GM18498 (cell line): ENCODE results near the gene CHID1.

Experiments used
- ATAC-seq: cut with Tn5 transposase; IDR thresholded peaks from one replicate; pipeline ENCODE4 v1.9.1; 2021; ENCODE audit warnings: mild to moderate bottlenecking, moderate library complexity; ENCODE audit not compliant: unreplicated experiment

Gene CHID1

GRCh38 chr11:850775-851763, 59.5 kb downstream of the CHID1 start:
- no peak for ATAC-seq

GRCh38 chr11:849951-850774, 60.4 kb downstream of the CHID1 start:
- no peak for ATAC-seq

- ATAC-seq: no peak
Observed at GRCh38 chr11:849104-849824, 61.3 kb downstream of the CHID1 start.

- no peak for ATAC-seq
Observed at GRCh38 chr11:848380-848931, 62.2 kb downstream of the CHID1 start.

- ATAC-seq: no peak
Observed at GRCh38 chr11:847876-848275, 62.7 kb downstream of the CHID1 start.

DNA sequence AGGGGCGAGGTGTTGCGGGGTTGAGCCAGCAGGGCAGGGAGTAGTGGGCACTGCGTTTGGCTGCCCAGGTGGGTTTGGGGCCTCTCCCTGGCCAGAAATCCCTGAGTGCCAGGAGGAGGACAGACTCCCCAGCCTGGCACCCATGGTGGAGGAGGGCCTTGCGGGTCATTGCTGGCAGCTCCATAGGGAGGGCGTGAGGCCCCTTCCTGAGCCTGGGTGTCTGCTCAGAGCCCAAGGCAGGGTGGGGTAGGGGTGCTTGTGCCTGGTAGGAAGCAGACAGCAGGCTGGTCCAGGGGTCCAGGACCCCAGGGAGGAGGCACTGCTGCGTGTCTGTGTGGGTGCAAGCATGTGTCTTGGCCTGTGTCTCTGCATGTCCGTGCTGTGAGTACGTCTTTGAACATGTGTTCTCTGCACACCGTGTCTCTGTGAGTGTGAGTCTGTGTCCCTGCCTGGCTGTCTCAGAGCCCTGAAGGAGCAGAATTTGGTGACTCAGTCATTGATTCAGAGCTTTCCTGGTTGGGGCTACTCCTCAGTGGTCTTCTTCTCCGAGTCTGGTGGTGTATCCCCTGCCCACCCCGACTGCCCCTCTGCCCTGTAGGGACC, 64.0 kb downstream of the CHID1 start:
- ATAC-seq: no peak

GRCh38 chr11:845872-846495, 64.6 kb downstream of the CHID1 start:
- ATAC-seq: no peak

DNA sequence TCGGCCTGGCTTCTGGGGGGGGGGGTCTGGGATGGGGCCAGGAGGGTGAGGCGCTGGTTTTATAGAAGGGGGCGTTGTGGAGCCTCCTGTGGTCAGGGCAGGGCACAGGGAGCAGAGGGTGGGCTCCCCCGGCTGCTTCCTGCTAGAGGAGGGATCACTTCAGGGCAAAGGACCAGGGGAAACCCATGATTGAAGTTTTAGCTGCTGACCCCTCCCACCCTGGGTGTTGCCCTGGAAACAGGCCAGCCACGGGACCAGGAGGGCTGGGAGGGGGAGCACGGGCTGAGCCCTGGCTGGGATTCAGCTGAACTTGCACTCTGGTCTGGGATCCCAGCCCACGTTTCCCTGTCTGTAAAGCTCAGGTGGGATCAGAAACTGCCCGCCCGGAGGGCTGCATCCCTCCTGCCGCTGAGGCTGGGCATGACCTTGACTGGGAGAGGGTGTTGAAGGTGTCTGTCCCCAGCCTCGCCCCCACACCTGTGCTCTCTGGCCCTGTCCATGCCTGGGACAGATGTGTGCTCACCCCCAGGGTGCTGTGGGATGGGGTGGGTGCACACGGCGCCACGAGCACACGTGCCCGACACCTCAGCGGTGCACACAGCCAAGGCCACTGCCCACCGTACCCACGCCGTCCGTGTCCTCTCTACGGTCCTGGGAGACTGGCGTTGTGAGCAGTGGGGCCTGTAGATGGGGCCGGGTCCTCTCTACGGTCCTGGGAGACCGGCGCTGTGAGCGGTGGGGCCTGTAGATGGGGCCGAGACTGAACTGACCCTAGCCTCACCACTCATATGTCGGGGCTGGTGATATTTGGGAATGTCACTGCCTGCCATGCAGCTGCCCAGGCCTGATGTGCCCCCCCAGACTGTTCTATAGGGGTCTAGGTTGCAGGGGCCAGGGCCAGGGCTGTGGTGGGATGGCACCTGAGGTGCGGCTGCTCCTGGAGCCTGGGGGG, 65.6 kb downstream of the CHID1 start:
- no peak for ATAC-seq

GRCh38 chr11:843818-844692, 66.6 kb downstream of the CHID1 start:
- ATAC-seq: no peak

DNA sequence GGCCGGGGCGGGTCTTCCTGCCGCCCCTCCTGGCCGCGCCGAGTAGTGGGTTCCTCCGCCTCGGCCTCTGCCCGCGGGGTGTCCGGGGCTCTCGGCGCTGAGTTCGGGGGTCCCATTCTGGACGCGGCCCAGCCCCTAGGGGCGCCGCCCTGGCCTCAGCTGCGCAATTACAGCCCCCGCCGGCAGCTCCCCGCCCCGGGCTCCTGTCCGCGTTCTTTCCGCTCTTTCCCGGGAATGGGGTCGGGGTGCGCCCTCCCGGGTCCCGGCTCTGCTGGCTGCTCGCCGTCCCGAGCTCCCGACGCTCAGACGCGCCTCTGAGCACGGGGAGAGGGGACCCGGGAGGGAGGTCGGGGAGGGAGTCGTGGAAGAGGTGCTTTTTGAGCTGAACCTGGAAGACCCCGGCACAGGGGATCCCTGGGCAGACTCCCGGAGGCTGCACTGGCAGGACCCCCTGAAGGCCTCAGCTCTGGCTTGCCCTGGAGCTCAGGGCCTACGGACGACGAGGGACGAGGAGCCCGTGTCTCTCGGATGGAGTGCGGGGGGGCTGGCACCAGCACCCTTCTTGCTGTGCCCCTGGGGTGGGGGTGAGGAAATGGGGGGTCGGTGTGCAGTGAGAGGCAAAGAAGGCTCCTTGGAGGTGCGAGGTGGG, 67.4 kb downstream of the CHID1 start:
- peak; percentile 15 for ATAC-seq

DNA sequence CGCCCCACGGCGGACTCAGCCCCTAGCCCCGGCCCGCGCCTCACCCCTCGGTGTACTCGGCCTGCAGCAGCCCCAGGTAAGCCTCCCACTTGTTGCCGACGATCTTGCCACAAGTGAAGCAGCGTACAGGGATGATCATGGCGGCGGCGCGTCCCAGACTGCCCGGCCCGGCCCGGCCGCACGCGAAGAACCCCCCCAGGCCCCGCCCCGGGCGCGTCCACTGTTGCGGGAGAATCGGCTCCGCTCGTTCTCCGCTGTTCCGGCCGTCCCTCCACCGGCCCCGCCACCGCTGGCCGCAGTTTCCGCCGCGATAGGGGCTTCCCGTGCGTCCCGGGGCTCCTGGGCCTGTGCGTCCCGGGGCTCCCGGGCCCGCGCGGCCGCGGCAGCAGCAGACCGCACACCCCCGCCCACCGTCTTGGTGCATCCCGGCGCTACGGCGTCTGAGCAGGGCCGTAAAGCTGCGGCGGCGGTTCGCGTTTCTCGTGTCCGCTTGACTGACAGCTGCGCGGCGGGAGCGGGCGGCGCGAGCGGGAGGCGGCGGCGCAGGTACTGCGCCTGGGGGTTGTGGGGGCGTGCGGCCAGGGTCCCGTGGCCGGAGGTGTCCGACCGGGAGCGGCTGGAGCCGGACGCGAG, 68.1 kb downstream of the CHID1 start, which contains the start of the genes POLR2L and TSPAN4:
Gene POLR2L (minus strand): TSS at position 160 of the 633 bp plus-strand sequence. CDS start 21 bp downstream, at position 139.
Gene TSPAN4 (plus strand): TSS at position 483 of the 633 bp plus-strand sequence. CDS start 7,453 bp downstream, outside the sequence.
- peak; percentile 68 for ATAC-seq

DNA sequence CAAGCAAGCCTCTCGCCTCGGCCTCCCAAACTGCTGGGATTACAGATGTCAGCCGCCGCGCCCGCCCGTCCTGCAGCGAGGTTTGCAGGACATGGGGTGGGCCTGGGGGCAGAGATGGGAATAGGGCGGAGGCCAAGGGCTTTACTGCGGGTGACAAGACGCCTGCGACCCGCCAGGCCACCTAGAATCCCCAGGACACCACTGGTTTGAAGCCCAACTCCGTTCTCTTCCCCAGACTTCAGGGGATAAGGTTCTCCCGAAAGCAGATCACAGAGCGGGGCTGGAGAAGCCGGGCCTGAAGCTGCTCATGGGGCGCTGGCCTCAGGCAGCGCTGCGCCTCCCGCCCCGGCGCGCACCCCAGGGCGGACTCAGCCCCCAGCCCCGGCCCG, 68.6 kb downstream of the CHID1 start:
- peak; percentile 27 for ATAC-seq

DNA sequence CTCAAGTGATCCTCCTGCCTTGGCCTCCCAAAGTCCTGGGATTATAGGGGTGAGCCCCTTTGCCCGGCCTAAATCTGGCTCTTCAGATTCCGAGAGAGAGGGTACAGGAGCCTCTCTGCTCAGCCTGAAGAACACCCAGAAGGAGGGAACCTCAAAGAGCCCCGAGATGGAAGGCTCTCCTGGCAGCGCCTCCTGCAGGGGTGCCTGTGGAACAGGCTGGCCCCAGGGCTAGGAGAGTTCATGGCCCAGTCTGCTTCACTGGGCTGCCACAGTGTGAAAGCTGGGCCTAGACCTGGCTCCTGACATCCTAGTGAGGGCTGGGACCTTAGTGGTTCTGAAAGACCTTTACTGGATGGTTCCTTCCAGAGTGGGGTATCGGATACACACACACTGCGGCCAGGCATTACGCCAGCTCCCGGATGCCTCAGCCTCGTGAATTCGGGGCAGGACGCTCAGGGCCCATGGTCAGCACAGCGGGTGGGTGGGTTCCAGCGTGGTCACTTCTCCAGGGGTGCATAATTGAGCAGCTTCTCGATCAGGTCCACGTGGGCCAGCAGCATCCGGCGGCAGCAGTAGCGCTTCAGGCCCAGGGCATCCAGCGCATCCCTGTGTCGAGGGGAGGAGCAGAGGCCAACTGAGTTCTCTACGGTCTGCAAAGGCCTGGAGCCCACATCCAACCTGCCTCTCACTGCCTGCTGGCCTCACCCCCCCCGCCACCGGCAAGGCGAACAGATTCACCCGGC, 70.6 kb downstream of the CHID1 start:
- ATAC-seq: no peak

DNA sequence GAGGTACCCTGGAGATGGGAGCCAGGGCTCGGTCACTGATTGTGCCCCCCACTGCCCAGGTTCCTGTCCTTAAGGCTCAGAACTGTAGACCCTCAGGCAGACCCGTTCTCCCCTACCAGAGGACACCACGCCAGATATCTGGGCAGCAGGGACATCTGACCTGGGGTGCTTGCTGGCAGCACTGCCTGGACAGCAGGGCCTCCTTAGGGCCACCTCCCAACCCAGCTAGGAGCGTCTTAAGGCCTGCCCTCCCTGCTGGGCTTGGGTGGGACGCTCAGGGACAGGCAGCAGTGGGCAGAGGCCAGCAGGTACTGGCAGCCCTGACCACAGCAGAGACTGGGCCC, 71.4 kb downstream of the CHID1 start:
- ATAC-seq: no peak

DNA sequence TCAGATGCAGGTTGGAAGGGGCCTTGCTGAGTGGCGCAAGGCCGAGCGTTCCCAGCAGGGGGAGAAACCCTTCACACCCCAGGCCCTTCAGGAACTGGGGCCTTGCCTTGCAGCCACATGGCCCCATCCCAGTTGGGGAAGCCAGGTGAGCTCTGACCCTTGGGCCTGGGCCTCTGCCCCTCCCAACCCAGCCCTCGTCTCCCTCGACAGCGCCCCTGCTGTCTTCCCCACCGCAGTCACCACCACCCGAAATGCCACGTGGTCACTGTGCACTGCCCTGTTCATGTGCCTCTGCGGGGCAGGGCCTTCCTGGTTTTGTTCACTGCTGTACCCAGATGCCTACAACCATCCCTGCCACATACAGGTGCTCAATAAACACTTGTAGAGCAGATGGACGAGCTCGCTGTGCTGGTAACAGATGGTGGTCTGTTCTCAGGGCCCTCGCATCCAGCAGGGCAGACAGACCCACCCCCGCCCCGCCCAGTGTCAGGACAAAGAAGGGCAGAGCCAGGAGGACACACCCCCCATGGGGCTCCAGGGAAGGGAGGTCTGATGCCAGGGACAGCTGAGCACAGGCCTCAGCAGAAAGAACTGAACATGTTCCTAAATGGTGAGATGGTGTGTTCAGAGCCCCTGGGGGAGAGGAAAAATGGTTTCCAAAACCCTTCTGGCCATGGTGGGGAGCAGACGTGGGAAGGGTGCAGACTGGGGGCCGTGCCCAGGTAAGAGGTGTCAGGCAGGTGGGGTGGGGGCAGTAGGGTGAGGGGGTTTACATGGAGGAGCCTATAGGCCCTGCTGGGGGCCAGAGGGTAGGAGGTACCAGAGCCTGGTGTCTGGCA, 72.0 kb downstream of the CHID1 start:
- ATAC-seq: no peak
